HG03139 (cell line): ENCODE results near the gene LHFPL6.

ENCODE experiments used
- ATAC-seq: cut with Tn5 transposase; IDR thresholded peaks from one replicate; pipeline ENCODE4 v1.9.1; 2021; ENCODE audit not compliant: unreplicated experiment

The LHFPL6 gene

DNA sequence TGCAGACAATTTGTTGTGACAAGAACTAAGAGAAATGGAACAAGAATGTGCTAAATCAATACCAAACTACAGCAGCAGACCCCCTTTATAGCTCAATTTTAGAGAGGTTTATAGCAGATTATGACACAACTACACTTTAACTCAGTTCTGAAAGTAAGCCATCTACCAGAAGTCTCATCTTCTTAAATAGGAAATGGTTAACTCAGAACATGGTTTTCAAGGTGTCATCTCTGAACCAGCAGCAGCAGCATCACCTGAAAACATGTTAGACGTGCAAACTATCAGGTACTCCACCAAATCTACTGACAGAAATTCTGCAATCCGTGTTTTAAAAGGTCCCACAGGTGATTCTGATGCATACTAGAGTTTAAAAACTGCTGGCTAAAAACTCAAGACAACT is 6.8 kb downstream of the LHFPL6 start:
- ATAC-seq = no peak

DNA sequence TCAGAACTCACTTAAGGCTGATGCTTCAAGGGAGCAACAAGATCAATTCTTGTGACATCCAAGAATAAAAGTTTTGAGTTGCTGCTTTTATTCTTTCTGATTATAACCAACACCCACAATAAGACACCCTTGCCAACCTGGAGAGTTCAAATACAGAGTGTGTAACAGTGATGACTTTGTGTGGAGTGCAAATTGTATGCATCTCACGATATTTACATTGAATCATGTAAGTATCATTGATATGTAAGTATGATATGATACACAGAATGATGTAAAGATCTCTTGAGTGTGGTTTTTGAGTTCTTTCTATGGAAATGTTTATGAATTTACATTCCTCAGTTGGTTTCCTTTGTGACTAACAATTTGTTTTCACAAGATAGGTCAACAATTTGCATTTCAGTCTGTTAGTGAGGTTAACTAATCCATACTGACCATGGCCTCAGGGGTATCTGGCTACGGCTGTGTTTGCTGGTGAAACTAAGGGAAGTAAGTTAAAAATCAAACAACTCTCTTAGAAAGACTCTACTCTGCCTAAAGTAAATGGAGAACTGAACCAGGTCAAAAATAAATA is 12.4 kb downstream of the LHFPL6 start:
- ATAC-seq = no peak

DNA sequence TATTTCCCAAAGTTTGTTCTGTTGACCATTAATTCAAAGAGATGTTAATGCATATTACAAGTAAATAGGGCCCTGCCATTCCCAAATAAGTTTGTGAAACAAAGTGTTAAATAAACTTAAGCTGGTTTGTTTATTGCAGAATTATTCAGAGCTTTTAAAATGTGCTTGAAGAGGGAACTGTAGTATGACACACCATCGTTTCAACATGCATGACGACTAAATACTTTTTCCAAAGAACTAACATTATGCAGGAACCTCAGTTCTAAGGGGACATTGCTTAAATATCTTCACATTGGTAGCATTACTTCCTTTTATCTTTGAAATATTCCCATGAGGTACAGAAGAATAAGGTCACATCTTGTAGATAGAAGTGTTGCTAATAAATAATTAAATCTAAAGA is 14.6 kb downstream of the LHFPL6 start:
- no peak for ATAC-seq

DNA sequence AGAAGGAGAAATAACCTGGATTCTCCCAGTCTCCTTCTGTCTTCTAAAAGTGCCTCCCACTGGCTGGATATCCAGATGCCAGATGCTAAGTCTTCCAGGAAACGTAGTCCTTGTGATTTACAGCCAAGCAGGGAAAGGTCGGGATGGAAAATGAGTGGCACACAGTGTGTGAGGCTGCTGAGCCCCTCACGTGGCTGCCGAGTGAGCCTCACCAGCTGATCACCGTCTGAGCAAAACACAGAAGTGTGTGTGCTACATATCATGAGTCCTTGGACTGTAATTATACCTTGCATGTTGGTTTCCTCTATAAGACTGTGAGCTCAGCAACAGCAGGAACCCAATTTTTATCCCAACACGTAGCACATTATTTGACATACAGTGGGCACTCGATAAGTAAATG is 15.1 kb downstream of the LHFPL6 start:
- no peak for ATAC-seq

DNA sequence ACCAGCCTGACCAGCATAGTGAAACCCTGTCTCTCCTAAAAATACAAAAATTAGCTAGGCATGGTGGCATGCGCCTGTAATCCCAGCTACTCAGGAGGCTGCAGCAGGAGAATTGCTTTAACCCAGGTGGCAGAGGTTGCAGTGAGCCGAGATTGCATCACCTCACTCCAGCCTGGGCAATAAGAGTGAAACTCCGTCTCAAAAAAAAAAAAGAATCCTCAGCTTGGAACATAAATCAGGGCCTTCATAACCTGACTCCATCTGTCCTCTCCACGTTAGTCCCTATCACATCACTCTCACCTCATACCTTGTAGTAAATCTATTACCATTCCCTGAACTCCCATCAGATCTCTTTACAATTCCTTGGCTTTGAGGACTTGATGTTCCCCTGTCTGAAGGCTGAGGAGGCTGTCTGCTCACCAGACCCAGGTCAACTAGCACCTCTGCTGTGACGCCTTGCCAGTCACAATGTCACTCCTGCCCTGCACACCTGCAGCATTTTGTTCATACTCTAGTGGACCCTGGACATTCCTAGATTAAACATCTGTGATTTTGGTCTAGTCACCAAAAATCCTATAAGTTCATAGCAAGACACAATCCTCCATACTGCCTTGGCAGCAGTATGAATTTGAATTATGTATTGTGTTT is 15.9 kb downstream of the LHFPL6 start:
- no peak for ATAC-seq

DNA sequence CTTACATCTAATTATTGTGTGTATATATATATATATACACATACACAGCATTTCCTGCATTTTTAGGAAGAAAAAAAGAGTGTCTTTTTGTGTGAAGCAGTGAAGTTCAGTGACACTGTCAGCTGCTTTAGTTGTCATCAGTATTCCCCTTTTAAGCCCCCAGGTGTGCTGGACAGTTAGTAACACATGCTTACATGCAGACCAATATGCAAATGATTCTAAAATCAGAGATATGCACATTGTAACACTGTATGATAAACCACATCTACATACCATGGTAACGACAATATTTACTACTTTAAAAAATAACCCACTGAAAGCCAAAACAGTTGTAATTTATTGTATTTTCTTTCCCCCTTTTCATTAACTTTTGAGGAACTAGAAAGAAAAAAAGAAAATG is 16.8 kb downstream of the LHFPL6 start:
- ATAC-seq = no peak

DNA sequence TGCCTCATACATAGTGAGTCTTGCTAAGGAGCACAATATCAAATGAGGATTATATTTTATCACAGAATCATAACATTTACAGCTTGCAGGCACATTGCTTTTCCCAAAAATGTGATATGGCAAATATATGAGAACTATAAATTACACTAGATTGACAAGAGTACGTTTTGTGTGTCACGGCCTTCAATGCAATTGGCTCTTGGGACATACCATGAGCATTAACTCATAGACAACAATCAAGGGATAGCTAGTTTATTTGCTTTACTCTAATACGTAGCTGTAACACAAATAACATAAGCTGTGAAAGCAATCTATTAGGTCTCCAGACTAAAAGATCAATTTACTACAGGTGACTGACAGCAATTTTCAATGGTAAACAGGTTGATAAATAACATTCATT is 17.8 kb downstream of the LHFPL6 start:
- ATAC-seq = no peak

DNA sequence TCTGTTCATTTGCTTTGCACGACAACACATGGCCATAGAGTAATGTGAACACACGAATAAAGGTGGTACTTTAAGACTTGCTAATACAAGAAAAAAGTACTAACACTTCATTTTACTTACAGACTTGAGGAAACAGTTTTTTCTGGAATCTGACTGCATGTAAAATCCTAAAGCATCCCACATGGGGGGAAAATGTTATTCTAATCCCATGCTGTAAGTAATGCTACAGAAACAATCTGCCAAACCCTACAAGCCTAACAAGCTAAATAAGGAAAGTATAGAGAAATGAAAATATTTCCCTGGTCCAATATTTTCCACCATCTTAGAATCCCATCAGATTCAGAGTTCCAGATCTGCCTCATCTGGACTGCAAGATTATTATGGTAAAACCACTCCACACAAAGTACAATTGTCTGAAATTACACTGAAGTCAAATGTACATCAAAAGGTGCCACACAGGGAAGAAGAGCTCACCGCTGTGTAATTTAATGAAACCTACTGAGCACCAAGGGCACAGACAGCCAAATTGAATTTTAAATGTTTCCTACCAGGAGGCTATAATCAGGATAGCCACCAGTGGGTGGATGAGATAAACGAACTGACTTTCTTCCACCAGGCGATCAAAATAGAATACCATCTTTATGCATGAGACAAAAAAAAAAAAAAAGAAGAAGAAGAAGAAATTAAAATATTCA is 22.0 kb downstream of the LHFPL6 start:
- ATAC-seq = no peak

DNA sequence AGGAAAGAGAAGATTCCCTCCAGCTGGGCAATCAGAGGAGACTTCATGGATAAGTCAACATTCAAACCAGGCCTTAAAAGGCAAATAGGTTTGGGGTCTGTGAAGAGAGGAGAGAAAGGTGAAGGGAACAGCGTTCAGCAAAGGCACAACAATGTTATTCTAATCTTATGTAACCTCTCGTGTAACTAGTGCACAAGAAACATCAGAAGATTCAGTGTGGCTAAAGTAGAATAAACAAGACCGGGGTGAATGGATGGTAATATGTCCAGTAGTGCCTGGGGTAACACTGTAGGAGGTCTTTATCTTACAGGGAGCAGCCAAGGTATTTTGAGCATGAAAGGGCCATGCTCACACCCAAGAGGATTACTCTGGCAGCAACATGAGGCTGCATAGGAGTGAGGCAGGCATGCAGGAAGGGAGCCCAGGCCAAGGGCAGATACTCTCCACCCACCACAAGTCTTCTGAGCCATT is 24.1 kb downstream of the LHFPL6 start:
- no peak for ATAC-seq

DNA sequence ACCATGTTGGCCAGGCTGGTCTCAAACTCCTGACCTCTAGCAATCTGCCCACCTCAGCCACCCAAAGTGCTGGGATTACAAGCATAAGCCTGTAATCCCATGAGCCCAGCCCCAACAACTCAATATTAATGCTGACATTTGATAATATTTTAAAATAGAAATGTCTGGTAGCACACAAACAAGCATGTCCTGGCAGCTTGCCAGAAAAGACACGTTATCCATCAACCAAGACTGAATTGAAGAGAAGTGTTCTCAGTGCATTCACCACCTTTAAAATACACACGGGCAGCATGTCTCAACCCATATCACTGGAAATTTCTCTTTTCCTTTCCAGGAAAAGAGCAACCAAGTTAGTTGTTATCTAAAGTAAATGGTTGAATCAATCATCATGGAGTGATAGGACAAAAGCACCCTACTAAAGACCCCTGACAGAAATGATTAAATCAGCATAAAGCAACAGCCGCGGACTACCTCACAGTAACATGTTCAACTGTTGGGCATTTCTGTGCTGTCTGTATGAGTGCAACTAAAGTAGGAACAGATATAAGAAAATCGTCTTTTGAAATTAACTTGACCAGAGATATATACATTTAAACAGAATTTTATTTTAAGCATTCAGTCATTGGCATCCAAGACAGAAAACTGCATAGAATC is 25.0 kb downstream of the LHFPL6 start:
- ATAC-seq = no peak

DNA sequence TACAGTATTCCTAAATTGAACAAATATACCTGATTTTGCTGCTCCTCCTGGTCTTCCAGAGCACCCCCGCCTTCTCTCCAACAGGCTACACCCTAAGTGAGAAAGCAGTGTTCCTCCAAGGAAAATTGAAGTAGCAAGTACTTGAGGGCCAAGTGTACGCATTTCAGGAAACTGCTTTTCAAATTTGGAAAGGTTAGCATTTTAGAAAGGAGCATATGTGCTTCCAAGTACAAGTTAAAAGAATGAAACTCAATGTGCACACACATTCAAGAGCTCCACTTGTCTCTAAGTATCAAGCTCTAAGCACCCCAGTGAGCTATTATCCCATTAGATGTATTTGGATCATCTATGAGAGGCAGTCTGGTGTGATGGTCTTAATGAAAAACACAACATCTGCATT is 25.8 kb downstream of the LHFPL6 start:
- ATAC-seq = no peak

DNA sequence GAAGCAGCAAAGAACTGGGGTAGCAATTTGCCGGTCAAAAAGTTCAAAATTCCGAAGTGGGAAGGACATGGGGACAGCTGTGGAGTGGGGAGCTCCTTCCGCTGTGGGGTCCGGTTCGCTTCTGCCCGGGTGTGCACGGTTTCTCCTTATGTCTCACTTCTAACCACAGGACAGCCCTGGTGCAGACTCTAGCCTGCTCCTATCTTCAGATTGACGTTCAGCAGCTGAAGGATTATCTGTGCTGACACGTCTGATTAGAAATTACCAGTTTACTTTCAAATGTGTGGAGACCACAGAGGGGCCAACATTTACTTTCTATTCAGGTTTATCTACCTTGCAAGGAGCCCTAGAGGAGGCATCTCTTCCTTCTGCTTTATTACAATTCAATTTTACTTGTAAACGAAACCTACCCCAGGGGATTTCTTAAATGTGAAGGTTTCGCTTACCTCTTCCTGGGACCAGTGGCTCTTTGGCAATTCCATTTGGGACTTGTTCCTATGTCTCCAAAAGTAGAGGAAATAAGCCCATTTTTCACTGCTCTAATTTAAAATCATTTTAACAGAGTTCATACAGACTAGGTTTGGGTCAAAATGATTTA is 27.3 kb downstream of the LHFPL6 start:
- no peak for ATAC-seq

DNA sequence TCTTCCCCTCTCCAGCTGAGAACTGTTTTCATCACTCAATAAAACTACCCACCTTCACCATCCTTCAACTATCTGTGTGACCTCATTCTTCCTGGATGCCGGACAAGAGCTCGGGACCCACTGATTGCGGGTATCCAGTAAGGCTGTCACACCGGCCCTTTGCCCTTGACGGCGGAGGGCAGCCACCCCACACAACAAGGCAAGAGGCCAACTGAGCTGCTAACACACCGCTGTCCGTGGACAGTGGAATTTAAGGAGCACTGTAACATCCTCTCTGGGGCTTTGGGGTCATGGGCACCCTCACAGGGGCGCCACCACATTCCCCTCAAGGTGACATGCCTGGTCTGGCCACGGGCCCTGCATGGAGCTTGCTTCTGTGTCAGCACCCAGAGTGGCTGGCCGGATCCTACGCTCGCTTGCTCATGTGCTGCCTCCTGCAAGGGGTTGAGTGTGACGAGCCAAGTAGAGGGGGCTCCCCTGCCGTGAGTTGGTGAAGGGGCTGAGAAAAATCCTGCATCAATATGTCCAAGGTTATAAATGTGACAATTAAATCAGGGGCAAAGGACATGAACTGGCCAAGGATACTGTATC is 31.4 kb downstream of the LHFPL6 start:
- no peak for ATAC-seq

DNA sequence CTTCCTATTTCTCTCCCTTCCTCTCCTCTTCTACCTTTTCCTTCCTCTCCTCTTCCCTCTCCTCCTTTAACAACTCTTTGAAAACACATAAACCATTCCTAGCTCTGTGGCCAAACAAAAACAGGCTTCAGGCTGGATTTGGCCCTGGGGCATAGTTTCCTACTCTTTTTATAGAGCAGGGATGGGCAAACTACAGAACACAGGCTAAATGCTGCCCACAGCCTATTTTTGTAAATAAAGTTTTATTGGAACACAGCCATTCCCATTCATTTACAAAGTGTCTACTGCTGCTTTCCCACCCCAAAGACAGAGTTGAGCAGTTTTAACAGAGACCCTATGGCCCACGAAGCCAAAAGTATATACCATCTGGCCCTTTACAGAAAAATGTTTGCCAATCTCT is 35.4 kb downstream of the LHFPL6 start:
- no peak for ATAC-seq

DNA sequence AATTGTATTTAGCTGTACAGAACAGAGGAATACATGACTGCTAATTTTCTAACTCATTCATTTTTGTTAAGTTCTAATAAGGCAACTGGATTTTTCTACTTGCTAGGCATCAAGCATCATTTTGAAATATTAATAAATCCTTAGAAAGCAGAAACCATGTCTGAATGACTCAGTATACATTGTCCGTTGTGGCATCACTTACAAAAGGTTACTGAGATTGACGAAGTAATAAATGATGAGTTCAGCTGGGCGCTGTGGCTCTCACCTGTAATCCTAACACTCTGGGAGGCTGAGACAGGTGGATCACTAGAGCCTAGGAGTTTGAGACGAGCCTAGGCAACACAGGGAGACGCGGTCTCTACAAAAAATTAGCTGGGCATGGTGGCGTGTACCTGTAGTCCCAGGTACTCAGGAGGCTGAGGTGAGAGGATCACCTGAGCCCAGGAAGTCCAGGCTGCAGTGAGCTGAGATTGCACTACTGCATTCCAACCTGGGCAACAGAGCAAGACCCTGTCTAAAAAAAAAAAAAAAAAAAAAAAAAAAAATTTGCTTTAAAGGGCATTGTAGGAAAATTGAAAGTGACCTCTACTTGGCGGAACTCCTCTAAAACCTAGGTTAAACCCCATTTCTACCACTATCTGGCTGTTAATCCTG is 36.6 kb downstream of the LHFPL6 start:
- ATAC-seq = no peak

DNA sequence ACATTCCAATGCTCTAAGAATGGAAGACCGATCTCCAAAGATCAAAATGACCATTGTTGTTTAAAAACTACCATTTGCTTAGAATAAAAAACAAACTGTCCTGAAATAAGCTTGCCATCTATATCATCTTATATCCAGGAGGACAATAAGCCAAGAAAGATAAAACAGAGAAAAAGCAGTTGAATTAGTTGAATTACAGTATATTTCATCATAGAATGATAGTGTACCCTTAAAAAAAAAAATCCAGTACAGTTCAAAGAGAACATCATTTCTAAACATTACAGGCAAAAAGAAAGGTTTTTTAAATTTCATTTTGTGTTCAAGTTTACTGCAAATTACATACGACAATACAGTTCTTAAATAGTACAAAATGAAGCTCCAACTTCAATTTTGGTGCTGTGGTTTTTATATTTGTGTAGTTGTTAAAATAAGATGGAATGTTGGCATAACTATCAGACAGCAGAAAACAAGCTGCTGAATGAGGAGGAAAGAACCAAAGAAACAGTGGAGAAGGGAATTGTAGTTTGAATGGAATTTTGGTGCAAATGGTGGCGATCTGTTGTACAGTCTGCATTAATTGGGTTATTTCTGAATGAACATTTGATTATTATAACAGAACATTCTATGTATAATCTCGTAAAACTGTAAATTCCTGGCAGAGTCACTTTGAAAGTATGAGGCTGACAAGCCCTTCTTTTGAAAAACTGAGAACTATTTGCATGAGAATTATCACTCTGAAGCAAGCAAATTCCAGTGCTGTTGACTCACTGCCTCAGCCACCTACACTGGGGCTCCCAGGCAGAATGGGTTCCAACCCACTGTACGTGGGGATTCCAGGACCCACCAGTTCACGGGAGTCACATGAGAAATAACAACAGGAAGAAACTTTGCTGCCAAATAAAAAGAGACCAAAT is 37.7 kb downstream of the LHFPL6 start:
- no peak for ATAC-seq

DNA sequence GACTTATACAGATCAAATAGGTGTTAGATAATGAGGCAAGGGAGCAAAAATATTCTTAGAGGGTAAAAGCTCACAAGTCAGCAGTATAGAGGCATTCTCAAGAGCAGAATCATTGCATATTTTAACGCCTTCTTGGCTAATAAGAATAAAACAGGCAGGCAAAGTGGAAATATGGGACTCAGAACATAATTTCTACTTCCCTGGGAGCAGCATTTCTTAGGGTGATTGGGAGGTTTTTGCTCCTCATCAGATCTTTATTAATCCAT is 39.6 kb downstream of the LHFPL6 start:
- no peak for ATAC-seq

DNA sequence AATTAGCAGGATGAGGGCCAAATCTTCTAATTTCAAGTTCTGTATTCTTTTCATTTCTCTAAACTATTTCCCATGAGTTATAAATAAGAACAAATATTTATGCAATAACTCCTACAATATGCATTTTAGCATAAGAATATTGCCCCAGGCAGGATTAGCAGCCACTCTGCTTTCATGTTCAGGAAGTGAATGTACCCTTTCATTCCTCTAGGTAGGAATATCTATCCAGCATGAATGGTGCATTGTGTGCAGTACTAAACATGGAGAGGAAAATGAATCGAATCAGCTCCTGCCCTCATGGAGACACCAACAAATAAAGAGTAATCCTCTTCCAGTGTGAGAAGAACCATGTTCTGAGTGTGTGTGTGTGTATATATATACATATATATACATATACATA is 41.0 kb downstream of the LHFPL6 start:
- ATAC-seq = no peak

DNA sequence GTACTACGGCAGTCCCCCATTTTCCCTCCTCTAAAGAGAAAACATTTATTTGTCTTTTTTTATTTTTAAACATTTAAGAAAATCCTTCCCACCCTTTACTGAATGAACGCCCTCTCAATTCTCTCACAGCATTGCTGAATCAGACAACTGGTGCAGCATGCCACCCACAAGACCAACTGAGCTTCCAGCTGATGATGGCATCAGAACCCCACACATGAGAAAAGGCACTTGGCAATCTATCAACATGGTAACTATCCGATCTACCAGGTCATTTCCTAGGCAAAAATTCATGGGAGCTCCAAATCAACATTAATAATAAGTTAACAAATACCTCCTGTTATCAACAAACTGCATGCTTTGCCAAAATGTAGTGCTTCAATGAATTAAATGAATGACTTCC is 43.1 kb downstream of the LHFPL6 start:
- ATAC-seq = no peak
